Measurements from ENCODE around the gene AOC3. TPM values are rescaled to one million over a fixed set of nuclear protein-coding genes. Genes with fewer than 3 reads are reported as not detected.

AOC3 gene
- total and polyA plus RNA-seq, 2 of the 13 experiments (the other 11 are each of a cell fraction or from before 2014, with no cell fraction given) = 8.7 to 51.7 TPM

GRCh38 chr17:42819939-42820535, 31.0 kb upstream of the AOC3 start (continued):
- TF ChIP-seq ZNF12 (CRISPR knock-in tag; IDR thresholded peaks at IDR 0.05) (no peak), ZNF891 (CRISPR knock-in tag; IDR thresholded peaks at IDR 0.05) (no peak), ZNF24 (IDR thresholded peaks at IDR 0.05) (no peak), ZNF496 (CRISPR knock-in tag; IDR thresholded peaks at IDR 0.05; ENCODE audit: insufficient replicate concordance) (no peak), ATF7-NPFF (CRISPR knock-in tag; IDR thresholded peaks at IDR 0.05; ENCODE audit: low read depth) (no peak), ZNF281 (CRISPR knock-in tag; IDR thresholded peaks at IDR 0.05; ENCODE audit: borderline replicate concordance) (no peak), JUND (CRISPR knock-in tag; IDR thresholded peaks at IDR 0.05) (no peak), ZNF232 (CRISPR knock-in tag; IDR thresholded peaks at IDR 0.05; ENCODE audit: borderline replicate concordance) (no peak), RARG (CRISPR knock-in tag; IDR thresholded peaks at IDR 0.05; ENCODE audit: low read depth) (no peak), ZNF331 (CRISPR knock-in tag; IDR thresholded peaks at IDR 0.05) (peak; percentile 59; the same call in 1 of the 2 replicates), SETDB1 (CRISPR knock-in tag; IDR thresholded peaks at IDR 0.05; ENCODE audit: borderline replicate concordance) (no peak), REL (CRISPR knock-in tag; conservative IDR thresholded peaks at IDR 0.05) (no peak), ZNF790 (CRISPR knock-in tag; IDR thresholded peaks at IDR 0.05; ENCODE audit: borderline replicate concordance) (no peak), ZBTB40 (IDR thresholded peaks at IDR 0.05) (no peak), ZBTB40 (CRISPR knock-in tag; IDR thresholded peaks at IDR 0.05) (no peak), POLR2A (IDR thresholded peaks at IDR 0.05; ENCODE audit: insufficient read depth in 1 of 2, low read depth in 2 of 2, low read length in 2 of 2) (no peak), ZFP36L1 (CRISPR knock-in tag; IDR thresholded peaks at IDR 0.05) (no peak), TOE1 (CRISPR knock-in tag; IDR thresholded peaks at IDR 0.05) (no peak), HOXA7 (CRISPR knock-in tag; IDR thresholded peaks at IDR 0.05) (no peak), BHLHE40 (IDR thresholded peaks at IDR 0.05; ENCODE audit: low read length) (no peak), HOXA9 (CRISPR knock-in tag; IDR thresholded peaks at IDR 0.05; ENCODE audit: borderline replicate concordance) (no peak)

Data from HepG2 (cell line).